NT2/D1 (cell line): ENCODE data around the gene TRIM32.

ENCODE experiments used
- DNase-seq: peaks from one replicate; pipeline ENCODE4 v3.0.0-alpha.2; 2011; ENCODE audit warnings: low read depth, low spot score
- H3K27me3 ChIP-seq: 2 replicates; pipeline ENCODE4 v1.6.0; 2011; ENCODE audit warnings: mild to moderate bottlenecking; ENCODE audit not compliant: insufficient read length, insufficient read depth
- H3K36me3 ChIP-seq: 2 replicates; pipeline ENCODE4 v1.6.1; 2011; ENCODE audit warnings: mild to moderate bottlenecking, low read length, mixed read lengths; ENCODE audit not compliant: insufficient read depth, insufficient read length
- H3K4me1 ChIP-seq: 2 replicates; pipeline ENCODE4 v1.5.1; 2011; ENCODE audit not compliant: insufficient read depth, insufficient read length
- H3K4me3 ChIP-seq: 2 replicates; pipeline ENCODE4 v1.5.1; 2011; ENCODE audit warnings: low read depth; ENCODE audit not compliant: insufficient read length
- H3K9ac ChIP-seq: 2 replicates; pipeline ENCODE4 v1.6.0; 2011; ENCODE audit warnings: low read depth; ENCODE audit not compliant: insufficient read length
- H3K9me3 ChIP-seq: 2 replicates; pipeline ENCODE4 v1.5.1; 2011; ENCODE audit warnings: mild to moderate bottlenecking, low read length; ENCODE audit not compliant: insufficient read depth
- SUZ12 ChIP-seq: IDR thresholded peaks from 2 replicates; pipeline ENCODE4 v1.6.1; 2011; ENCODE audit not compliant: insufficient read length, insufficient read depth; ENCODE audit errors: extremely low read depth
- YY1 ChIP-seq: IDR thresholded peaks from 2 replicates; pipeline ENCODE4 v1.6.1; 2011; ENCODE audit not compliant: insufficient read length, insufficient read depth
- ZNF274 ChIP-seq: IDR thresholded peaks from 2 replicates; pipeline ENCODE4 v1.6.1; 2011; ENCODE audit warnings: mild to moderate bottlenecking, low read depth, low read length

TRIM32 gene

DNA sequence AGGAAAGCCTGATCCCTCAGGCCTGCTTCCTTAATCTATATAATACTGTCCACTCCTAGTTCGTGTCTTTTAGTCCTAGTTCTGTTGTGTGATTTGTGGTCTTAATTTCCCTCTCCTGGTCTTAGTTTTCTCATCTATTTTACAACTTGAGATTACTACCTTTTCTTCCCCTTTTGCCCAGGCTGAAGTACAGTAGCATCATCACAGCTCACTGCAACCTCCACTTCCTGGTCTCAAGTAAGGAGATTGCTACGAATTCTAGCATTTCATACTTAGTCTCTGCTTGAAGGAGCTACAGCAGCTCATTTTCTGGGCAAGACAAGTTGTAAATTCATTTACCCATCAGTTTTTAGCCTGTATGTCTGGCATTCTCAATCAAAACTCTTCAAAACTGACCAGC is 5.5 kb downstream of the TRIM32 start:
- TF ChIP-seq ZNF274 (no peak), SUZ12 (no peak), YY1 (no peak)
- Histone ChIP-seq H3K27me3 (no peaks in the 10 kb centered on the region), H3K9me3 (no peaks in the 10 kb centered on the region), H3K36me3 (peaks cover 19% of the 10 kb centered on the region), H3K4me1 (peaks cover 3% of the 10 kb centered on the region), H3K9ac (no peak overlapping the region), H3K4me3 (no peak overlapping the region)
- no peak for DNase-seq

- peaks cover 3% of the 10 kb centered on the region for H3K4me1 ChIP-seq
- H3K4me3 ChIP-seq, result no peak overlapping the region
- H3K36me3 ChIP-seq, result peaks cover 25% of the 10 kb centered on the region
- DNase-seq, result no peak
- TF ChIP-seq ZNF274 (no peak), YY1 (no peak), SUZ12 (no peak)
- no peaks in the 10 kb centered on the region for H3K27me3 ChIP-seq
- H3K9me3 ChIP-seq, result no peaks in the 10 kb centered on the region
- H3K9ac ChIP-seq, result no peak overlapping the region
These were observed 6.2 kb downstream of the TRIM32 start for GRCh38 chr9:116693233-116693731.

DNA sequence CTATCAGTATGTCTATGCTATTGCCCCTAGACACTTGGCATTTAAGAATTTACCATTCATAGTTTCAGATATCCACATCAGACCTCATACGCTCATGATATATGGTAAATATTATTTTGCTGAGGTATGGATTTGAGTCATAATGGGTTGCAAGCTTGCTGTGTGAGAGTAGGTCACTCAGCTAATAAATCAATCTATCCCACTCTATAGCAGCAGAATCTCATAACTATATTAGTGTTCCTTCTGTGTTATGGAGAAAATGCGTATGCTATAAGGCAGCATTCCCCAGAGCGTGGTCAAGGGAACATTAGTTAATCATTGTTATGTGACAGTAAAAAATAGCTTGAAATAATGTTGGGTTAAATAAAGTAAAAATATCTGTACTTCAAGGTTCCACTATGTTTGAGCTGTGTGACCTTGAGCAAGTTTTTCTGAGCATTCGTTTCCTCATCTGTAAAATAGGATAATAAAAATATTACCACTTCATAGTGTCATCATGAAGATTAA is 7.7 kb downstream of the TRIM32 start:
- H3K9ac ChIP-seq, result no peak overlapping the region
- H3K36me3 ChIP-seq, result peaks cover 41% of the 10 kb centered on the region
- H3K27me3 ChIP-seq, result no peaks in the 10 kb centered on the region
- no peak for DNase-seq
- H3K4me1 ChIP-seq, result no peaks in the 10 kb centered on the region
- H3K9me3 ChIP-seq, result no peaks in the 10 kb centered on the region
- no peak overlapping the region for H3K4me3 ChIP-seq
- TF ChIP-seq ZNF274 (no peak), YY1 (no peak), SUZ12 (no peak)

DNA sequence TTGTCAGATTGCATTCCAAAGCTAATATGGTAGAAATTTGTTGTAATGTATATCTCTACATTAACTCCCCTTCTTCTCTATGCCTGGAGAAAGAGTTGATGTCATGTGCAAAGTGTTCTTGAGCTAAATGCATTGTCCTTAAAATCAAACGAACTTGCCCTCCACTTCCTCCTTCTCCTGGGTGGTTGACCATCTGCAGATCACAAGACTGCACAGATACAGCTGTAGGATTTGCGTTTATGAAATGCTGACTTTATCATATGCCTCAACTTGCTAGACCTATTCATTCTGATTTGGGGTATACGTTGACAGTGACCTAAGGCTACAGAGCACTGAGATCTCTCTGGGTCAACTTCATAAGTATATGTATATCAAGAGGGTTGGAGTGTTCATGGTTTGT is 8.3 kb downstream of the TRIM32 start:
- Histone ChIP-seq H3K9me3 (no peaks in the 10 kb centered on the region), H3K4me3 (no peak overlapping the region), H3K36me3 (peaks cover 47% of the 10 kb centered on the region), H3K4me1 (no peaks in the 10 kb centered on the region), H3K9ac (no peak overlapping the region), H3K27me3 (no peaks in the 10 kb centered on the region)
- no peak for DNase-seq
- no peak for TF ChIP-seq ZNF274
- TF ChIP-seq SUZ12, result no peak
- no peak for TF ChIP-seq YY1

DNA sequence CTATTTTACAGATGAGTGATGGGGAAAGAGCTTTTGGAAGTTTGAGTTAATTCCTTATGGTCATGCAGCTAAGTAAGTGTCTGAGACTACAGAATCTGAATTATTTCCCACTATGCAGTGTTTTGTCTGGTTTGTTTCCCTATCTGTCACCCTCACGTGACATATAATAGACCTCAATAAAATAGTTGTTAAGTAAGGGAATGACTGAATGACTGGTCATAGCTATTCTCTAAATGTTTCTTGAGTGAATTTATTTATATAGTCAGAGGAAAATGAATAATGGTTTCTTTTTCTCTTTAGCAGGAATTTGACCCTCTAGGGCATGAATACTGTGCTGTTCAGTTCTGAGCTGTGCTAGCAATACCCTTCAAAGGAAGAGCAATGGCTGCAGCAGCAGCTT is 10.3 kb downstream of the TRIM32 start:
- Histone ChIP-seq H3K27me3 (no peaks in the 10 kb centered on the region), H3K9me3 (no peaks in the 10 kb centered on the region), H3K4me3 (no peak overlapping the region), H3K36me3 (peaks cover 53% of the 10 kb centered on the region), H3K9ac (no peak overlapping the region), H3K4me1 (no peaks in the 10 kb centered on the region)
- no peak for DNase-seq
- TF ChIP-seq YY1 (no peak), ZNF274 (no peak), SUZ12 (no peak)

GRCh38 chr9:116697887-116698286 is 10.8 kb downstream of the TRIM32 start:
- DNase-seq, result no peak

DNA sequence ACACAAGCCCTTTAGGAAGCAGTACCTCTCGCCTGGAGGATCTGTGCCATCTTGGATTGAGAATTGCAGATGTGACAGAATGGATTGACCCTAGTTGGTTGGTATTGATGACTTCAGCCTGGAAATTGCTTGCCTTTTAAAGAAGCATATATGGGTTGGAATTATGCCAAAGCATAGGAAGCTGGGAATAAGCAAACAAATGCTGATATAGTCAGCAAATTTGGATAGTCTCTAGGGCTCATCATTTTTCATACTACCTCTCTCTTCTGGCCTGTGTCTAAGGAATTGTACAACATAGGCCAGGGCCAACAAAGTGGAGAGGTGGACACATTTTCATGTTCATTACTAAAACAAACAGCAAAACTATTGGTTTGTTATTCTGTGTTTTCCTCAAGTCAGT is 13.2 kb downstream of the TRIM32 start:
- no peak for DNase-seq
- H3K36me3 ChIP-seq, result peaks cover 49% of the 10 kb centered on the region
- H3K27me3 ChIP-seq, result no peaks in the 10 kb centered on the region
- H3K9me3 ChIP-seq, result no peaks in the 10 kb centered on the region
- no peaks in the 10 kb centered on the region for H3K4me1 ChIP-seq
- no peak for TF ChIP-seq YY1
- TF ChIP-seq ZNF274, result no peak
- TF ChIP-seq SUZ12, result no peak
- H3K9ac ChIP-seq, result no peak overlapping the region
- H3K4me3 ChIP-seq, result no peak overlapping the region

More at GRCh38 chr9:116697887-116698286, 10.8 kb downstream of the TRIM32 start:
- TF ChIP-seq ZNF274 (no peak), YY1 (no peak), SUZ12 (no peak)
- Histone ChIP-seq H3K4me3 (no peak overlapping the region), H3K36me3 (peaks cover 50% of the 10 kb centered on the region), H3K9me3 (no peaks in the 10 kb centered on the region), H3K9ac (no peak overlapping the region), H3K4me1 (no peaks in the 10 kb centered on the region), H3K27me3 (no peaks in the 10 kb centered on the region)
